ENCODE data around the gene BTG4.

DNA sequence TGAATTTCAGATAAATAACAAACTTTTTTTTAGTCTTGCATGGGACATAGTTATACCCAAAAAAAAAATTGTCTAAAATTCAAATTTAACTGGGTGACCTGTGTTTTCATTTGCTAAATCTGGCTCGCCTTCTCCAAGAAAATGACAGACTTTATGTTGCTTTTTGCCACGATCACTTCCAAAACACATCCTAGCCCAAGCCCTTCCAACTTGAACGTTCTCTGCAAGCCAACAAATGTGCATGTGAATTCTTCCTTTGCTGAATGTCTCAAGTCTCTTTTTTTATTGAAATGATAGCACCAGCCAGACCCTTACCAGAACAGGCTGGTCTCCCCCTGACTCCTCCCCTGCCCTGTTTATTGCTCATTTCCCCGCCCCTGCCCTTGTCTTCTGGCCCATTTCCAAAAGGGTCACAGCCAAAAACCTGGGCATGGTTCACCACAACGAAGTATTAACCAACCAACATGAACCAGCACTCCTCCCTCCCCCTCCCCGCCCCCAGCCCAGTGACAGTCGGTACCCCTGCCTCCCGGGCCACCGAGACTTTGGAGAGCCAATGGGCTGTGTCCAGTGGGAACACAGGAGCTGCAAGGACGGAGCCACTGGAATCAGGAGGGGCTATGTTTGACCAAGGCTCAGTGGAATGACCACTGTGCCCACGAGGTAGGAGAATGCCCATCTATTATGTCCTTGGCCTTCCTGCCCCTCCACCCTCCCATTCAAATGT is 63.2 kb downstream of the BTG4 start:
- TF ChIP-seq CEBPB (IDR thresholded peaks at IDR 0.05; ENCODE audit: low read depth) = no peak
- TF ChIP-seq, protein P1, sequence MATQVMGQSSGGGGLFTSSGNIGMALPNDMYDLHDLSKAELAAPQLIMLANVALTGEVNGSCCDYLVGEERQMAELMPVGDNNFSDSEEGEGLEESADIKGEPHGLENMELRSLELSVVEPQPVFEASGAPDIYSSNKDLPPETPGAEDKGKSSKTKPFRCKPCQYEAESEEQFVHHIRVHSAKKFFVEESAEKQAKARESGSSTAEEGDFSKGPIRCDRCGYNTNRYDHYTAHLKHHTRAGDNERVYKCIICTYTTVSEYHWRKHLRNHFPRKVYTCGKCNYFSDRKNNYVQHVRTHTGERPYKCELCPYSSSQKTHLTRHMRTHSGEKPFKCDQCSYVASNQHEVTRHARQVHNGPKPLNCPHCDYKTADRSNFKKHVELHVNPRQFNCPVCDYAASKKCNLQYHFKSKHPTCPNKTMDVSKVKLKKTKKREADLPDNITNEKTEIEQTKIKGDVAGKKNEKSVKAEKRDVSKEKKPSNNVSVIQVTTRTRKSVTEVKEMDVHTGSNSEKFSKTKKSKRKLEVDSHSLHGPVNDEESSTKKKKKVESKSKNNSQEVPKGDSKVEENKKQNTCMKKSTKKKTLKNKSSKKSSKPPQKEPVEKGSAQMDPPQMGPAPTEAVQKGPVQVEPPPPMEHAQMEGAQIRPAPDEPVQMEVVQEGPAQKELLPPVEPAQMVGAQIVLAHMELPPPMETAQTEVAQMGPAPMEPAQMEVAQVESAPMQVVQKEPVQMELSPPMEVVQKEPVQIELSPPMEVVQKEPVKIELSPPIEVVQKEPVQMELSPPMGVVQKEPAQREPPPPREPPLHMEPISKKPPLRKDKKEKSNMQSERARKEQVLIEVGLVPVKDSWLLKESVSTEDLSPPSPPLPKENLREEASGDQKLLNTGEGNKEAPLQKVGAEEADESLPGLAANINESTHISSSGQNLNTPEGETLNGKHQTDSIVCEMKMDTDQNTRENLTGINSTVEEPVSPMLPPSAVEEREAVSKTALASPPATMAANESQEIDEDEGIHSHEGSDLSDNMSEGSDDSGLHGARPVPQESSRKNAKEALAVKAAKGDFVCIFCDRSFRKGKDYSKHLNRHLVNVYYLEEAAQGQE (IDR thresholded peaks at IDR 0.05; ENCODE audit: low read depth) = no peak
- TF ChIP-seq CTCF (IDR thresholded peaks at IDR 0.05 in 2 of 3, conservative IDR thresholded peaks at IDR 0.05 in 1 of 3; ENCODE audit: borderline replicate concordance in 1 of 3, insufficient read depth in 1 of 3, low read depth in 2 of 3, low read length in 2 of 3) = no peak
- TF ChIP-seq POLR2A (IDR thresholded peaks at IDR 0.05; ENCODE audit: borderline replicate concordance, extremely low read depth, insufficient read depth, insufficient read length) = no peak
- no peak for TF ChIP-seq MAX (IDR thresholded peaks at IDR 0.05)
- no peak for TF ChIP-seq FOSL1 (IDR thresholded peaks at IDR 0.05; ENCODE audit: low read depth)
- TF ChIP-seq EZH2phosphoT487 (IDR thresholded peaks at IDR 0.05; ENCODE audit: borderline replicate concordance) = no peak
- TF ChIP-seq ZNF274 (IDR thresholded peaks at IDR 0.05; ENCODE audit: low read depth, low read length) = no peak
- no peak for TF ChIP-seq EGR1 (IDR thresholded peaks at IDR 0.05; ENCODE audit: low read depth)

All from HCT116 (cell line).